ENCODE measurements around the gene MTUS2.

- TF ChIP-seq, protein P1, sequence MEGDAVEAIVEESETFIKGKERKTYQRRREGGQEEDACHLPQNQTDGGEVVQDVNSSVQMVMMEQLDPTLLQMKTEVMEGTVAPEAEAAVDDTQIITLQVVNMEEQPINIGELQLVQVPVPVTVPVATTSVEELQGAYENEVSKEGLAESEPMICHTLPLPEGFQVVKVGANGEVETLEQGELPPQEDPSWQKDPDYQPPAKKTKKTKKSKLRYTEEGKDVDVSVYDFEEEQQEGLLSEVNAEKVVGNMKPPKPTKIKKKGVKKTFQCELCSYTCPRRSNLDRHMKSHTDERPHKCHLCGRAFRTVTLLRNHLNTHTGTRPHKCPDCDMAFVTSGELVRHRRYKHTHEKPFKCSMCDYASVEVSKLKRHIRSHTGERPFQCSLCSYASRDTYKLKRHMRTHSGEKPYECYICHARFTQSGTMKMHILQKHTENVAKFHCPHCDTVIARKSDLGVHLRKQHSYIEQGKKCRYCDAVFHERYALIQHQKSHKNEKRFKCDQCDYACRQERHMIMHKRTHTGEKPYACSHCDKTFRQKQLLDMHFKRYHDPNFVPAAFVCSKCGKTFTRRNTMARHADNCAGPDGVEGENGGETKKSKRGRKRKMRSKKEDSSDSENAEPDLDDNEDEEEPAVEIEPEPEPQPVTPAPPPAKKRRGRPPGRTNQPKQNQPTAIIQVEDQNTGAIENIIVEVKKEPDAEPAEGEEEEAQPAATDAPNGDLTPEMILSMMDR (IDR thresholded peaks at IDR 0.05; ENCODE audit: low read length): no peak
- TF ChIP-seq EZH2 (optimal IDR thresholded peaks at IDR 0.05; ENCODE audit: low read depth, low read length): no peak
Observed at GRCh38 chr13:29067306-29067945, 247.3 kb downstream of the MTUS2 start.

Measured in MM.1S (cell line).